OCI-LY3 (cell line): ENCODE results near the gene C22orf31.

Experiments used
- H2AFZ ChIP-seq: fragments of 200-600, 300-600 bp; shearing (Covaris generic); 2 replicates; pipeline ENCODE4 v1.6.0; 2014; ENCODE audit warnings: antibody characterized with exemption, low read depth, low read length
- H3K27ac ChIP-seq: fragments of 200-600, 300-600 bp; sonication (generic); 2 replicates; pipeline ENCODE4 v1.5.1; 2014; ENCODE audit warnings: mild to moderate bottlenecking, low read length, moderate library complexity, mixed read lengths
- H3K27me3 ChIP-seq: fragments of 200-600, 300-600 bp; sonication (generic); 2 replicates; pipeline ENCODE4 v1.6.1; 2014; ENCODE audit warnings: low read depth, low read length, mixed read lengths
- H3K36me3 ChIP-seq: fragments of 200-600, 300-600 bp; sonication (generic); replicated peaks from 2 replicates; pipeline ENCODE3; 2014; ENCODE audit warnings: low read depth, low read length, mixed read lengths
- H3K4me1 ChIP-seq: fragments of 300-600, 200-600 bp; sonication (generic); 2 replicates; pipeline ENCODE4 v1.6.1; 2014; ENCODE audit warnings: low read length, mixed read lengths
- H3K4me2 ChIP-seq: fragments of 200-600, 300-600 bp; sonication (generic); 2 replicates; pipeline ENCODE4 v1.6.1; 2014; ENCODE audit warnings: low read length, mixed read lengths
- H3K4me3 ChIP-seq: fragments of 300-600, 200-600 bp; sonication (generic); 2 replicates; pipeline ENCODE4 v1.5.1; 2014; ENCODE audit warnings: antibody characterized with exemption, mild to moderate bottlenecking, low read length, moderate library complexity
- H3K79me2 ChIP-seq: fragments of 300-600, 200-600 bp; shearing (Covaris generic); 2 replicates; pipeline ENCODE4 v1.6.1; 2014; ENCODE audit warnings: mild to moderate bottlenecking, low read length, mixed read lengths
- H3K9ac ChIP-seq: fragments of 300-600, 200-600 bp; shearing (Covaris generic); 2 replicates; pipeline ENCODE4 v1.6.0; 2014; ENCODE audit warnings: mild to moderate bottlenecking, low read length, moderate library complexity
- H3K9me3 ChIP-seq: fragments of 200-600, 300-600 bp; shearing (Covaris generic); 2 replicates; pipeline ENCODE4 v1.6.1; 2014; ENCODE audit warnings: low read length, mixed read lengths; ENCODE audit not compliant: insufficient read depth
- H4K20me1 ChIP-seq: fragments of 200-600, 300-600 bp; sonication (generic); 2 replicates; pipeline ENCODE4 v1.6.1; 2016; ENCODE audit warnings: low read length, mixed read lengths; ENCODE audit not compliant: insufficient read depth
- CTCF ChIP-seq: fragments of 200-600, 300-600 bp; sonication (generic); IDR thresholded peaks from 2 replicates; pipeline ENCODE4 v1.5.1; 2014; ENCODE audit warnings: antibody characterized with exemption, low read length, low read depth
- EZH2phosphoT487 ChIP-seq: fragments of 200-600 bp; shearing (Covaris generic); IDR thresholded peaks from 2 replicates; pipeline ENCODE4 v1.6.1; 2018; ENCODE audit warnings: antibody characterized with exemption, mixed run types, low read depth

The C22orf31 gene

DNA sequence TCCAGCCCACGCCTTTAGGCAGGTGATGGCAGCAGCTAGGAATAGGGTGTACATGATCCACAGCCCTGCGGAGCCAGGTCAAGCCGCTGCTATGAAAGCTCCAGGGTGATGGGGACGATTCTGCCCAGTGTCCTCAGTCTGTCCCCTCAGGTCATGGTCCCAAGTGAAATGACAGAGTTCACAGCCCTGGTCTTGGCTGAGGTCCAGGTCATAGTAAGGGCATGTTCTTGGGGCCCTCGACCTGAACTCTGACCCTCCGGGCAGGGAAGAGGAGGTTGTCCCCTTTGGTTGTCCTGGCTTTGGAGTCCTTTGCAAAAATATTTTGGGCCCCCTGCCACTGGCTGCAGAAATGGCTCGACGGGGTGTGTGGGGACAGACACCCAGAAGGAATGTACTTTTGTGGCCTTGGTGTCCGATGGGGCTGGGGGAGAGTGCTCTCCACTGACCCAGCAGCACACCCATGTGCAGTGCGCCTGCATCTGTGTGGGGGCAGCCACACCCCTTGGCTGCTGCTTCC is 7.3 kb downstream of the C22orf31 start:
- Histone ChIP-seq H3K9me3 (no peaks in the 10 kb centered on the region), H3K79me2 (no peaks in the 10 kb centered on the region), H3K27ac (no peak overlapping the region), H2AFZ (no peak overlapping the region), H3K4me2 (no peak overlapping the region), H3K4me3 (no peak overlapping the region), H3K4me1 (no peaks in the 10 kb centered on the region), H3K9ac (no peak overlapping the region), H3K36me3 (peaks cover 12% of the 10 kb centered on the region), H3K27me3 (no peaks in the 10 kb centered on the region), H4K20me1 (no peaks in the 10 kb centered on the region; the same call in 1 of the 2 replicates)
- TF ChIP-seq EZH2phosphoT487 (no peak), CTCF (no peak)

DNA sequence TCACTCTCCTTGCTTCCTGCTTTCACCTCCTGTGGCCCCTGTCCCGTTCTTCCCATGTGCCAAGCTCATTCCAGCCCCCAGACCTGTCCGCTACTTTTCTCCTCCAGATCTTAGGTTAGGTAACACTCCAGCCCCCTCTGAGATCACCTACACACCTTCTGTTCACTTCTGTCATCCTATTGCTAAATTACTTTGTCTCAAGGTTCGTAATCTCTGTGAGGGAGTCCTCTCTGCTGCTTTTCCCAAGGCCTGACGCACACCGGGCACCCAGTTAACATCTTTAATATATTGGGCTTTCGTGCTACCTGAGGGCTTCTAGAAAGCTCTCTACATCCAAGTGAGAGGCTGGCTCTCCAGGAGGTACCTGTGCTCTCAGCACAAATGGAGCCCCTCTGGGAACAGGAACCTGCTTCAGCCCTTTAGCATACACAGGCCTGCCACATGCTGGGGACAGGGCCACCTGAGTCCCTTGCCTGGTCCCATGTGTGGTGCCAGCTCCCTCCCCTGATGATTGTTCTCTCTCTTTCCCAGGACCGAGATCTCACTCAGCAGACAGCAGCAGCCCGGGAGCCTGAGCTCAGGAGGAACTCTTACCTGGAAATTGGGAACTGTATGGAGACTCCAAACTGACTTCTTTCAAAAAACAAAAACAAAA is 8.5 kb downstream of the C22orf31 start:
- Histone ChIP-seq H3K9me3 (no peaks in the 10 kb centered on the region), H3K4me3 (no peak overlapping the region), H4K20me1 (no peaks in the 10 kb centered on the region; the same call in 1 of the 2 replicates), H3K4me2 (no peak overlapping the region), H3K4me1 (no peaks in the 10 kb centered on the region), H3K79me2 (no peaks in the 10 kb centered on the region), H2AFZ (no peak overlapping the region), H3K27ac (no peak overlapping the region), H3K36me3 (peaks cover 16% of the 10 kb centered on the region), H3K27me3 (no peaks in the 10 kb centered on the region), H3K9ac (no peak overlapping the region)
- TF ChIP-seq EZH2phosphoT487, result no peak
- no peak for TF ChIP-seq CTCF

DNA sequence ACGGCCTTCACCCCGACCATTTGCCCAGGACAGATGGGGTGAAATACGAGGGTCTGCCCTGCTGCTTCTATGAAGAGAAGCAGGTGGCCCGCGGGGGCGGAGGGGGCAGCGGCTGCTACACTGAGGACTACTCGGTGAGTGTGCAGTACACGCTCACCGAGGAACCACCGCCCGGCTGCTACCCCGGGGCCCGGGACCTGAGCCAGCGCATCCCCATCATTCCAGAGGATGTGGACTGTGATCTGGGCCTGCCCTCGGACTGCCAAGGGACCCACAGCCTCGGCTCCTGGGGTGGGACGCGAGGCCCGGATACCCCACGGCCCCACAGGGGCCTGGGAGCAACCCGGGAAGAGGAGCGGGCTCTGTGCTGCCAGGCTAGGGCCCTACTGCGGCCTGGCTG is 11.2 kb downstream of the C22orf31 start:
- no peaks in the 10 kb centered on the region for H3K9me3 ChIP-seq
- no peak for TF ChIP-seq EZH2phosphoT487
- no peak for TF ChIP-seq CTCF
- no peak overlapping the region for H3K4me2 ChIP-seq
- H2AFZ ChIP-seq, result no peak overlapping the region
- H3K79me2 ChIP-seq, result no peaks in the 10 kb centered on the region
- H3K27ac ChIP-seq, result no peak overlapping the region
- no peaks in the 10 kb centered on the region for H3K4me1 ChIP-seq
- no peak overlapping the region for H3K4me3 ChIP-seq
- H3K36me3 ChIP-seq, result peaks cover 25% of the 10 kb centered on the region
- no peak overlapping the region for H3K9ac ChIP-seq
- H4K20me1 ChIP-seq, result no peaks in the 10 kb centered on the region; the same call in 1 of the 2 replicates
- H3K27me3 ChIP-seq, result no peaks in the 10 kb centered on the region

DNA sequence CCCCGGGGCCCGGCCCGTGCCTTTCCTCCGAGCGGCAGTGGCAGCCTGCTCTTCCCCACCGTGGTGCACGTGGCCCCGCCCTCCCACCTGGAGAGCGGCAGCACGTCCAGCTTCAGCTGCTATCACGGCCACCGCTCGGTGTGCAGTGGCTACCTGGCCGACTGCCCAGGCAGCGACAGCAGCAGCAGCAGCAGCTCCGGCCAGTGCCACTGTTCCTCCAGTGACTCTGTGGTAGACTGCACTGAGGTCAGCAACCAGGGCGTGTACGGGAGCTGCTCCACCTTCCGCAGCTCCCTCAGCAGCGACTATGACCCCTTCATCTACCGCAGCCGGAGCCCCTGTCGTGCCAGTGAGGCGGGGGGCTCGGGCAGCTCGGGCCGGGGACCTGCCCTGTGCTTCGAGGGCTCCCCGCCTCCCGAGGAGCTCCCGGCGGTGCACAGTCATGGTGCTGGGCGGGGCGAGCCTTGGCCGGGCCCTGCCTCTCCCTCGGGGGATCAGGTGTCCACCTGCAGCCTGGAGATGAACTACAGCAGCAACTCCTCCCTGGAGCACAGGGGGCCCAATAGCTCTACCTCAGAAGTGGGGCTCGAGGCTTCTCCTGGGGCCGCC is 11.9 kb downstream of the C22orf31 start:
- Histone ChIP-seq H3K4me2 (no peak overlapping the region), H3K4me3 (no peak overlapping the region), H2AFZ (no peak overlapping the region), H3K4me1 (no peaks in the 10 kb centered on the region), H3K27ac (no peak overlapping the region), H3K9me3 (no peaks in the 10 kb centered on the region), H3K36me3 (peaks cover 25% of the 10 kb centered on the region), H4K20me1 (no peaks in the 10 kb centered on the region; the same call in 1 of the 2 replicates), H3K27me3 (no peaks in the 10 kb centered on the region), H3K79me2 (no peaks in the 10 kb centered on the region), H3K9ac (no peak overlapping the region)
- no peak for TF ChIP-seq CTCF
- TF ChIP-seq EZH2phosphoT487, result no peak
